Astrocyte (in vitro differentiated cells and primary cell): Measurements from ENCODE around the gene ZNF648. TPM values are rescaled to one million over a fixed set of nuclear protein-coding genes. Genes with fewer than 3 reads are reported as not detected.

Experiments
- DNase-seq: peaks from one replicate; pipeline ENCODE4 v3.0.0-alpha.2; 2010; ENCODE audit warnings: low read depth
- FAIRE-seq: peaks from 2 replicates; lab custom pipeline; 2011; peaks lifted over from hg19 to GRCh38; lab: Jason Lieb, UNC
- H2AFZ ChIP-seq: 2 replicates; pipeline ENCODE4 v1.6.0; 2012; ENCODE audit warnings: low read depth, low read length, inconsistent platforms
- H3K27ac ChIP-seq: 2 replicates; pipeline ENCODE4 v1.5.1; 2011; ENCODE audit warnings: low read depth, low read length, inconsistent platforms
- H3K27me3 ChIP-seq: 2 replicates; pipeline ENCODE4 v1.6.0; 2011; ENCODE audit warnings: low read length, inconsistent platforms; ENCODE audit not compliant: insufficient read depth
- H3K36me3 ChIP-seq: 2 replicates; pipeline ENCODE4 v1.5.1; 2011; ENCODE audit warnings: low read length, inconsistent platforms; ENCODE audit not compliant: insufficient read depth
- H3K4me1 ChIP-seq: 2 replicates; pipeline ENCODE4 v1.5.1; 2011; ENCODE audit warnings: low read length, inconsistent platforms; ENCODE audit not compliant: insufficient read depth
- H3K4me2 ChIP-seq: 2 replicates; pipeline ENCODE4 v1.6.0; 2012; ENCODE audit warnings: low read length, inconsistent platforms
- H3K4me3 ChIP-seq: 2 replicates; pipeline ENCODE4 v1.5.1; 2011; ENCODE audit warnings: low read depth, mild to moderate bottlenecking, low read length, inconsistent platforms; ENCODE audit not compliant: insufficient read depth
- H3K79me2 ChIP-seq: 2 replicates; pipeline ENCODE4 v1.6.0; 2012; ENCODE audit warnings: mild to moderate bottlenecking, low read length, inconsistent platforms; ENCODE audit not compliant: insufficient read depth
- H3K9ac ChIP-seq: 2 replicates; pipeline ENCODE4 v1.6.0; 2012; ENCODE audit warnings: mild to moderate bottlenecking, low read length, inconsistent platforms
- H3K9me3 ChIP-seq: 2 replicates; pipeline ENCODE4 v1.5.1; 2012; ENCODE audit warnings: low read depth, mild to moderate bottlenecking, low read length, inconsistent platforms; ENCODE audit not compliant: insufficient read depth
- H4K20me1 ChIP-seq: 2 replicates; pipeline ENCODE4 v1.6.0; 2012; ENCODE audit warnings: low read length, inconsistent platforms; ENCODE audit not compliant: insufficient read depth
- H3K27ac Mint-ChIP-seq: one replicate; pipeline ENCODE4 v1.8.0; 2021; ENCODE audit warnings: mild to moderate bottlenecking, mixed read lengths; ENCODE audit not compliant: unreplicated experiment
- H3K27me3 Mint-ChIP-seq: one replicate; pipeline ENCODE4 v1.8.0; 2021; ENCODE audit warnings: low read depth, mixed read lengths; ENCODE audit not compliant: unreplicated experiment
- H3K36me3 Mint-ChIP-seq: one replicate; pipeline ENCODE4 v1.8.0; 2021; ENCODE audit warnings: low read depth, mixed read lengths; ENCODE audit not compliant: unreplicated experiment
- H3K4me1 Mint-ChIP-seq: one replicate; pipeline ENCODE4 v1.8.0; 2021; ENCODE audit warnings: low read depth, mixed read lengths; ENCODE audit not compliant: unreplicated experiment
- H3K4me3 Mint-ChIP-seq: one replicate; pipeline ENCODE4 v1.8.0; 2021; ENCODE audit warnings: mild to moderate bottlenecking, moderate library complexity, mixed read lengths; ENCODE audit not compliant: unreplicated experiment
- H3K9me3 Mint-ChIP-seq: one replicate; pipeline ENCODE4 v1.8.0; 2021; ENCODE audit warnings: mild to moderate bottlenecking, mixed read lengths; ENCODE audit not compliant: unreplicated experiment
- EZH2 ChIP-seq: IDR thresholded peaks from 2 replicates; pipeline ENCODE4 v1.6.1; 2012; ENCODE audit warnings: mild to moderate bottlenecking, low read length, inconsistent platforms; ENCODE audit not compliant: insufficient read depth
- total RNA-seq: library from RNA; stranded (reverse); gene quantifications from 2 replicates; pipeline ENCODE4 v1.2.1, GENCODE V29; 2021
- TF ChIP-seq, protein P1 (sequence below): IDR thresholded peaks from 2 replicates; pipeline ENCODE4 v1.5.1; 2011; ENCODE audit warnings: low read depth, mild to moderate bottlenecking, inconsistent platforms, low read length, moderate library complexity; ENCODE audit not compliant: insufficient read depth

ZNF648 gene
- total RNA-seq, 1 donor from 2014 or later = not detected

DNA sequence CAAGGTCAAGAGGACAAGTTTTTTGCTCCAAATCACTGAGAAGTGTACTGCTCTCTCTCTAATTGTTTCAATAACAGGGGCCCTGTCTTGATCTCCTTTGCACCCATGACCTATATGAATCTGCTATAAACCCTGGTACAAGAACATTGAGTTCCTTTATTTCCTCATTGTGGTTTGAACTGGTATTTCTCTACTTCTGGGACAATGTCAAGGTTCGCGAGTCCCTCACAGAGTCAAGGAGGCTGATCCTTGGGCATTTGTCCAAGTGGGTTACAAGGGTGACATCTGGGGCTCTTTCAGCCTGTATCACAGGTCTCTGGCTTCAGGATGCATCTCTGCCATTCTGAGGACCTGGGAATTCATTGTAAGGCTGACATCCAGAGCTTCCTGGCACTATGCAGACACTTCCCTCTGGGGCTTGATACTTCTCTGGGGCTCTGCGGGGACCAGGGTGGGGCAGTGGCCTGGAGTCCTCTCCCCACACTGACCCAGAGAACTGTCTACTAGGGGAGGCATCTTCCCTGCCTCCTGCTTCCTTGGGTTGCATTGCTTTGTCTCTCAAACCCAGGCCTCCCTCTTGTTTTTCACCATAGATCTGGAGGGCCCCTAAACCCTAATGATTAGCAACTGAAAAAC is 22.5 kb upstream of the ZNF648 start:
- Histone ChIP-seq H3K9me3 (no peaks in the 10 kb centered on the region), H4K20me1 (no peaks in the 10 kb centered on the region), H3K4me1 (no peaks in the 10 kb centered on the region), H3K4me3 (no peak overlapping the region), H3K27me3 (no peaks in the 10 kb centered on the region), H3K4me2 (no peak overlapping the region), H3K79me2 (no peaks in the 10 kb centered on the region), H3K9ac (no peak overlapping the region), H3K27ac (no peak overlapping the region), H2AFZ (no peak overlapping the region), H3K36me3 (no peaks in the 10 kb centered on the region)
- peaks cover 6% of the 10 kb centered on the region for H3K4me1 Mint-ChIP-seq
- no peak for DNase-seq
- TF ChIP-seq, protein P1, sequence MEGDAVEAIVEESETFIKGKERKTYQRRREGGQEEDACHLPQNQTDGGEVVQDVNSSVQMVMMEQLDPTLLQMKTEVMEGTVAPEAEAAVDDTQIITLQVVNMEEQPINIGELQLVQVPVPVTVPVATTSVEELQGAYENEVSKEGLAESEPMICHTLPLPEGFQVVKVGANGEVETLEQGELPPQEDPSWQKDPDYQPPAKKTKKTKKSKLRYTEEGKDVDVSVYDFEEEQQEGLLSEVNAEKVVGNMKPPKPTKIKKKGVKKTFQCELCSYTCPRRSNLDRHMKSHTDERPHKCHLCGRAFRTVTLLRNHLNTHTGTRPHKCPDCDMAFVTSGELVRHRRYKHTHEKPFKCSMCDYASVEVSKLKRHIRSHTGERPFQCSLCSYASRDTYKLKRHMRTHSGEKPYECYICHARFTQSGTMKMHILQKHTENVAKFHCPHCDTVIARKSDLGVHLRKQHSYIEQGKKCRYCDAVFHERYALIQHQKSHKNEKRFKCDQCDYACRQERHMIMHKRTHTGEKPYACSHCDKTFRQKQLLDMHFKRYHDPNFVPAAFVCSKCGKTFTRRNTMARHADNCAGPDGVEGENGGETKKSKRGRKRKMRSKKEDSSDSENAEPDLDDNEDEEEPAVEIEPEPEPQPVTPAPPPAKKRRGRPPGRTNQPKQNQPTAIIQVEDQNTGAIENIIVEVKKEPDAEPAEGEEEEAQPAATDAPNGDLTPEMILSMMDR = no peak
- TF ChIP-seq EZH2 = no peak
- H3K9me3 Mint-ChIP-seq = no peaks in the 10 kb centered on the region
- no peaks in the 10 kb centered on the region for H3K36me3 Mint-ChIP-seq
- FAIRE-seq = no peak
- peaks cover 8% of the 10 kb centered on the region for H3K27me3 Mint-ChIP-seq
- H3K4me3 Mint-ChIP-seq = no peak overlapping the region
- H3K27ac Mint-ChIP-seq = no peak overlapping the region

GRCh38 chr1:182080955-182081582 is 19.6 kb upstream of the ZNF648 start:
- no peak overlapping the region for H3K4me3 ChIP-seq
- H3K36me3 Mint-ChIP-seq = no peaks in the 10 kb centered on the region
- no peak overlapping the region for H3K9ac ChIP-seq
- H3K4me3 Mint-ChIP-seq = no peak overlapping the region
- TF ChIP-seq, protein P1 = peak; percentile 61
- no peak for TF ChIP-seq EZH2
- H3K27ac ChIP-seq = no peak overlapping the region
- no peaks in the 10 kb centered on the region for H3K79me2 ChIP-seq
- peaks cover 4% of the 10 kb centered on the region for H3K4me1 Mint-ChIP-seq
- H3K27ac Mint-ChIP-seq = no peak overlapping the region
- no peak overlapping the region for H2AFZ ChIP-seq
- DNase-seq = peak; percentile 10
- no peak overlapping the region for H3K4me2 ChIP-seq
- no peaks in the 10 kb centered on the region for H3K9me3 ChIP-seq
- no peaks in the 10 kb centered on the region for H3K27me3 ChIP-seq
- no peaks in the 10 kb centered on the region for H3K4me1 ChIP-seq
- no peaks in the 10 kb centered on the region for H3K9me3 Mint-ChIP-seq
- no peak for FAIRE-seq
- no peaks in the 10 kb centered on the region for H4K20me1 ChIP-seq
- no peaks in the 10 kb centered on the region for H3K36me3 ChIP-seq
- no peaks in the 10 kb centered on the region for H3K27me3 Mint-ChIP-seq

GRCh38 chr1:182080040-182080439 is 18.5 kb upstream of the ZNF648 start:
- H3K9ac ChIP-seq = no peak overlapping the region
- no peak overlapping the region for H3K4me2 ChIP-seq
- Mint-ChIP-seq H3K27ac (no peak overlapping the region), H3K4me3 (no peak overlapping the region), H3K27me3 (no peaks in the 10 kb centered on the region), H3K36me3 (no peaks in the 10 kb centered on the region), H3K9me3 (no peaks in the 10 kb centered on the region), H3K4me1 (peaks cover 4% of the 10 kb centered on the region)
- H3K79me2 ChIP-seq = no peaks in the 10 kb centered on the region
- no peaks in the 10 kb centered on the region for H3K4me1 ChIP-seq
- no peaks in the 10 kb centered on the region for H4K20me1 ChIP-seq
- no peak for FAIRE-seq
- no peak overlapping the region for H2AFZ ChIP-seq
- H3K4me3 ChIP-seq = no peak overlapping the region
- no peaks in the 10 kb centered on the region for H3K36me3 ChIP-seq
- no peaks in the 10 kb centered on the region for H3K27me3 ChIP-seq
- H3K27ac ChIP-seq = no peak overlapping the region
- TF ChIP-seq, protein P1 = no peak
- TF ChIP-seq EZH2 = no peak
- H3K9me3 ChIP-seq = no peaks in the 10 kb centered on the region
- no peak for DNase-seq
